SH-SY5Y (cell line): Measurements from ENCODE around the gene ADGRE2.
"Not testable (repeated sequence)": the region's sequence is repeated elsewhere in the genome, so short reads cannot be mapped to it uniquely, and the experiment has no call there.

ENCODE experiments used
- GATA2 ChIP-seq: IDR thresholded peaks from 2 replicates; pipeline ENCODE4 v1.6.1; 2011; ENCODE audit warnings: mild to moderate bottlenecking, low read depth, low read length
- GATA3 ChIP-seq: IDR thresholded peaks from 2 replicates; pipeline ENCODE4 v1.6.1; 2011; ENCODE audit warnings: low read depth, mild to moderate bottlenecking, low read length, moderate library complexity

ADGRE2 gene

GRCh38 chr19:14778110-14778845 is at the start of gene ADGRE2:
Gene ADGRE2, minus strand, starts transcription at chr19:14778560. Its CDS starts 1,804 bp downstream, at chr19:14776756.
- not testable (repeated sequence) for TF ChIP-seq GATA2, GATA3

GRCh38 chr19:14826006-14826405 is 47.6 kb upstream of the ADGRE2 start:
- TF ChIP-seq GATA3: no peak
- TF ChIP-seq GATA2: no peak

GRCh38 chr19:14821937-14822336 is 43.6 kb upstream of the ADGRE2 start:
- TF ChIP-seq GATA2 (no peak), GATA3 (no peak)

GRCh38 chr19:14818588-14818987 is 40.2 kb upstream of the ADGRE2 start:
- TF ChIP-seq GATA2 (no peak), GATA3 (no peak)

GRCh38 chr19:14817052-14817451 is 38.7 kb upstream of the ADGRE2 start:
- TF ChIP-seq GATA2: no peak
- TF ChIP-seq GATA3: no peak

GRCh38 chr19:14814982-14815652 is 36.8 kb upstream of the ADGRE2 start:
- TF ChIP-seq GATA2: no peak
- no peak for TF ChIP-seq GATA3

- TF ChIP-seq GATA2 (no peak), GATA3 (no peak)
Observed at GRCh38 chr19:14809272-14810057, 31.1 kb upstream of the ADGRE2 start.

- no peak for TF ChIP-seq GATA3
- no peak for TF ChIP-seq GATA2
Observed at GRCh38 chr19:14804765-14805164, 26.4 kb upstream of the ADGRE2 start.

- TF ChIP-seq GATA2 (no peak), GATA3 (no peak)
Observed at GRCh38 chr19:14798760-14799159, 20.4 kb upstream of the ADGRE2 start.

- TF ChIP-seq GATA3 (no peak), GATA2 (no peak)
Observed at GRCh38 chr19:14796021-14796420, 17.7 kb upstream of the ADGRE2 start.

GRCh38 chr19:14795078-14795721 is 16.8 kb upstream of the ADGRE2 start:
- no peak for TF ChIP-seq GATA3
- no peak for TF ChIP-seq GATA2

GRCh38 chr19:14786421-14786851 is 8.1 kb upstream of the ADGRE2 start:
- TF ChIP-seq GATA2 (no peak), GATA3 (no peak)

- TF ChIP-seq GATA3: no peak
- TF ChIP-seq GATA2: no peak
Observed at GRCh38 chr19:14782626-14783409, 4.5 kb upstream of the ADGRE2 start.
